Stimulated activated CD4-positive, alpha-beta T cell treated with anti-CD3 and anti-CD28 coated beads, TNF-alpha, amount 100 ng/mL, for 24 hours (primary cell): ENCODE data around the gene E2F4.

Experiments used
- DNase-seq, 3 experiments: peaks; one replicate each; pipeline ENCODE4 v3.0.0-alpha.2; 2020; ENCODE audit warnings: low read depth in 3 of 3

The E2F4 gene

DNA sequence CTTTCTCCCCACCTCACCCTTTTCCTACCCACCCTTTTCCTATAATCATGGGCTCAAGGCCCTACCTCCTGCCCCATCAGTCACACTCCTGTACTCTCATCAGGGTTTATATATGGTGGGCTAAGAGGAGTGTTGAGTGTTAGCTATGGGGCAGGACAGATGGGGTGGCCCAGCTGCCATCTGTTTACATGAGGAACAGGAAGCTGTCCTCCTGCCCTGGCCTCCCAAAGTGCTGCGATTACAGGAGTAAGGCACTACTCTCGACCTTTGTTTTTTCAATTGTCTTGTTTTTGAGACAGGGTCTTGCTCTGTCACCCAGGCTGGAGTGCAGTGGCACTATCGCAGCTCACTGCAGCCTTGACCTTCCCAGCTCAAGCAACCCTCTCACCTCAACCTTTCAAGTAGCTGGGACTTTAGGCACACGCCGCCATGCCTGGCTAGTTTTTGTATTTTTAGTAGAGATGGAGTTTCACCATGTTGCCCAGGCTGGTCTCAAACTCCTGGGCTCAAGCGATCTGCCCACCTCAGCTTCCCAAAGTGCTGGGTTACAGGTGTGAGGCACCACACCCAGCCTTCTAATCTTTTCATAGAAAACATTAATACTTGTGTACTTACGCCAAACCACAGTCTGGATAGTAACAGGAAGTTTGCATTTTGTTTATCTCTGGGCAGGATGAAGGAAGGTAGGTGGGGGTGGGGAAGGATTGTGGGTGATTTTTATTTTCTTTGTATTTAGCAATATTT, 33.9 kb upstream of the E2F4 start:
- no peak for DNase-seq

GRCh38 chr16:67158637-67159600, 33.0 kb upstream of the E2F4 start:
- peak in 1 of 3 experiments; percentile 80 for DNase-seq

- no peak for DNase-seq
These were observed 30.3 kb upstream of the E2F4 start for GRCh38 chr16:67161595-67162058.

DNA sequence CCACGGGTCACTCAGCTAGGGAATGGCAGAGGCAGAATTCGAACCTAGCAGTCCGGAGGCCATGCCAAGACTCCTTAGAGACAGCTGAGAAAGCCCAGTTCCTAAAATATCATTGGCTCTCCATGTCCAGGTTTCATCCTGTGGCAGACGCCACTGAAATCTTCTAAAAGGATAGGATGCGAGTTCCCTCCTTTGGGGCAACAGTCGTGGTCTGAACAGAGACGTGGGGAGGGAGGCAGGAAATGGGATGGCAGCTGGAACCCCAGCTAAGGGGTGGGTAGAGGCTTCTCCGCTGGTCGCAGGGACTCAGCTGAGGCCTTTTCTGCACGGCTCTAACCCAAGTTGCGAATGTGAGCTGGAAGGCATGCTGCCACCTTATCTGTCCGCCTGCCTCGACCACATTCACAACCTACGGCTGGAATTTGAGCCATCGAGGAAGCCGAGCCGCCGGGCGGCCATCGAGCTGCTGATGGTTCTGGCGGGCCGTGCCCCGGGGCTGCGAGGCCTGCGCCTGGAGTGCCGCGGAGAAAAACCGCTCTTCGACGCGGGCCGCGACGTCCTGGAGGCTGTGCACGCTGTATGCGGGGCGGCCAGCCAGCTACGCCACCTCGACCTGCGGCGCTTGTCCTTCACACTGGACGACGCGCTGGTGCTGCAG, 29.3 kb upstream of the E2F4 start:
- no peak for DNase-seq

- peak in 1 of 3 experiments; percentile 48 for DNase-seq
These were observed 28.6 kb upstream of the E2F4 start for GRCh38 chr16:67163164-67163998.

DNA sequence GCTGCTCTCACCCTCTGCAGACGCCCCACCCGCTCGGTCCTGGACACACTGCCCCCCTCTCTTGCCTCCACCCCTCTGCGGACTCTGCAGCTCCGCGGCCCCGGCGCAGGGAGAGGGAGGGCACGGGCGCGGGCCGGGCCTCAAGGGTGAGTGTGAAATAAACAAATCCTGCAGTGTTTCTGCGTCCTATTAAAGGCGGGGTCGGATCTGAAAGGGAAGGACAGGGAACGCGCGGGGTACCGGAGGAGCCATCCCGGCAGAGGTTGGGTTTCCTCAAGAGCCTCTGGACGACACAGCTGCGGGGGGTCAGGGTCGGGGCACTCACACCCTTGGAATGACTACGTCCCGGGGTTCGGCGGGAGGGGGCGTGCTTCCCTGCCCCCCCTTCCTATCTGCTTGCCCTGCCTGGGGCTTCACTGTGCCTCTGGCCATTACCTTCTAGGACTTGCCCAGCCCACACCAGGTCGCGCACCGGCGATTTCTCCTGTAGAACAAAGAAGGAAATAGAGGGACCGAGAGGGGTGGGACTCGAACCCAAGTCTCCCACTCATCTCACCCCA, 27.9 kb upstream of the E2F4 start:
- DNase-seq: no peak

GRCh38 chr16:67164599-67165061, 27.3 kb upstream of the E2F4 start, which contains the start of gene HSF4:
TSS of gene HSF4 (plus strand) at chr16:67164745. CDS start at chr16:67164812, 67 bp downstream.
- DNase-seq: no peak

- DNase-seq: no peak
These were observed 26.6 kb upstream of the E2F4 start for GRCh38 chr16:67165121-67166078.

- no peak for DNase-seq
These were observed 25.8 kb upstream of the E2F4 start for GRCh38 chr16:67166110-67166547.

GRCh38 chr16:67166598-67167168, 25.3 kb upstream of the E2F4 start:
- DNase-seq: no peak

DNA sequence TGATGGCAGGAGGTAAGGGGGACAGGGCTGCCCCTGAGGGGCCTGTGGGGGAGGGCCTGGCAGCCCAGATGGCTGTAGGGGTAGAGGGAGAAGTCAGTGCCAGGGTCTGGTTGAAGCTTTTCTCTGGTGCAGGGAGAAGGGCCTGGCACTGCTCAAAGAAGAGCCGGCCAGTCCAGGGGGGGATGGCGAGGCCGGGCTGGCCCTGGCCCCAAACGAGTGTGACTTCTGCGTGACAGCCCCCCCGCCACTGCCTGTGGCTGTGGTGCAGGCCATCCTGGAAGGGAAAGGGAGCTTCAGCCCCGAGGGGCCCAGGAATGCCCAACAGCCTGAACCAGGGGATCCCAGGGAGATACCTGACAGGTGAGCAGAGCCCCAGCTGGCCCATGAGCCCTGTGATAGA, 24.4 kb upstream of the E2F4 start:
- DNase-seq: no peak

DNA sequence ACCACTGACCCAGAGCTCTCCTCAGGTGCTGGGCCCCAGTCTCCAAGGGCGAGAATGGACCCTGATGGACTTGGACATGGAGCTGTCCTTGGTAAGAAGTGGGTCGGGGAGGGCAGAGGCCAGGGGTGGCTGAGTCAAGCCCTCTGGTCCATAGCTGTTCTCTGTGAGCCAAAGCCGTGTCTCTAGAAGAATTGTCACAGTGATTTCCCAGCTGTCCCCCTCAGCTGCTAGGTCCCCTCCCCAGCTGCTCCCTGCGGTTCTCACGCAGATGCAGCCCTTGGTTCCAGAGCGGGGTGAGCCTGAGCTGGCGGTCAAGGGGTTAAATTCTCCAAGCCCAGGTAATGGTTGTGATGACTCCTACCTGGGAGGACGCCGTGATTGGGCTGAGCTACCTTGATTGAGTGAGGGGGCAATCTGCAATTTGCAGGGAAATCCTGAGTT, 22.9 kb upstream of the E2F4 start:
- no peak for DNase-seq

DNA sequence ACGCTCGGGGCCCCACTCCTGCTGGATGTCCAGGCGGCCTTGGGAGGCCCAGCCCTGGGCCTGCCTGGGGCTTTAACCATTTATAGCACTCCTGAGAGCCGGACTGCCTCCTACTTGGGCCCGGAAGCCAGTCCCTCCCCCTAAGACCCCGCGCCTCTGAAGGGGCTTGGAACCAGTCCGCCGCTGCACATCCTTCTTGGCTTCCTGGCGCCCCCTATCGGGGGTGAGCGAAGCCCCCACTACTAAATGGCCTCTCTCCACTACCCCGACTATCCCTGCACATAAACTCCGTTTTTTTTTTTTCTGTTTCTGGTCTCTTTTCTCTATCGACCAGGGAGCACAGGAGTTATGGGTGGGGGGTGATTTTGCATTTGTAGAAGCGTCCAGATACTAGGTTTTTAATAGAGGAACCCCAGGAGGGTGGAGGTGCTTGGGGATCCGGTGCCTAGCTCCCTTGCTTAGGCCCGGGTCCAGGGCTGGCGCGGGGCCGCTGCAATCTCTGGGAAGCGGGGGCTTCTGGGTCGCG, 22.2 kb upstream of the E2F4 start:
- no peak for DNase-seq

DNA sequence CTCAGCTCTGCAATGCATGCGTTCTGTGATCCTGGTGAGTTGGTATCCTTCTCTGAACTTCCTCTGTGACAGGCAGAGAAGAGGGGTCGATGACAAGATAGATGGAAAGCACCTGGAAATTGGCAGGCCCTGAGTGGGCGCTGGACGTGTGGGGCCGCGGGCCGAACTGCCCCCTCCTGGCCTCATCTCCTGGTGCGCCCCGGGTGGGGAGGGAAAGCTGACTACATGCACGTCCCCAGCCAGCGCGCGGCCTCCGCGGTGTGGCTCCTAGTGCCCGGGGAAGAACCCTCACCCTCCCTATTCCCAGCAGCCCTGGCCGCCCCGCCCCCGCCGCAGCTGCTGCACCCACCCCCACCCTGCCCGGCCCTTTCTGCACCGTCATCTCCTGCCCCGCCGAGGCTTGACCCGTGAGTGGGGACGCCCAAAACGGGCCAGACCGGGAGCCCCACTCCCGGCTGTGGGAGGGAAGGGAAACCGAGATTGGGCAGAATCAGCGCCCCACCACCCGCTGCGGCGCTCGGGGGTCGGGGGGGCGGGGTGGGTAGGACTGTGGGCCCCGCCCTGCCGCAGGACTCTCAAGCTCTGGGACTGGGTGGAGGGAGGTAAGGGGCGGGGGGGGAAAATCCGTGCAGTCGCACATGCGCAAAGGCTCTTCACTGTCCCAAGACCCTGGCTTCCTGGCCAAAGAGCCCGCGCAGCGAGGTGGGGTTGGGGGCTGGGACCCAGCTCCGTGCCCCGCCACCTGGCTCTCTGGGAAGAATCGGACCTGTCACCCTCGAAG, 21.6 kb upstream of the E2F4 start, which contains the start of gene NOL3:
TSS of gene NOL3 (plus strand) at position 371 of the 781 bp plus-strand sequence.
- DNase-seq: peak in 1 of 3 experiments; percentile 70

GRCh38 chr16:67170949-67171649, 20.9 kb upstream of the E2F4 start:
- DNase-seq: no peak

DNA sequence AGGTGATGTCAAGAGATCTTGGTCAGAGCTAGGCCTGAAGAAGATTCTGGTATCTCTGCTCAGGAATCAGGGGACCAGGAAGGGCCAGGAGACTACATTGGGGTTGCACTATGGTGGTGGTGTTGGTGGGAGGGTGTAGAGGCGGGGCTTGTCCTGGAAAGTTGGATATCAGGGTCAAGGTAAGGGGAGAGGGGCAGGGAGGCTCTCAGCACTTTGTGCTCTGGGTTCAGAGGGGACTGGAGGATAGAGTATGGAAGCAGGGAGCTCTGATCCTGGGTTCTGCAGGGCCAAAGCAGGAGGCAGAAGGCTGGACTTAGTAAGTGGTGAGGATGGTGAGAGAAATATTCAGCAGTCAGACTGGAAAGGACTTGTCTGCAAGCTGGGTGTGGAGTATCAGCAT, 18.6 kb upstream of the E2F4 start:
- no peak for DNase-seq
